DMS114 treated with DMSO at 0.1 percent for 48 hours (cell line): ENCODE results near the gene DCLRE1C.
"Not testable (repeated sequence)": the region's sequence is repeated elsewhere in the genome, so short reads cannot be mapped to it uniquely, and the experiment has no call there.

Experiments
- DNase-seq: peaks from one replicate; lab custom pipeline; 2025; ENCODE audit not compliant: unreplicated experiment; lab: John Stamatoyannopoulos, UW

The DCLRE1C gene

GRCh38 chr10:14954001-14954770, at the start of gene DCLRE1C:
Gene DCLRE1C, minus strand, starts transcription at chr10:14954096. Its CDS starts 86 bp downstream, at chr10:14954010.
- DNase-seq = peak; percentile 77

DNA sequence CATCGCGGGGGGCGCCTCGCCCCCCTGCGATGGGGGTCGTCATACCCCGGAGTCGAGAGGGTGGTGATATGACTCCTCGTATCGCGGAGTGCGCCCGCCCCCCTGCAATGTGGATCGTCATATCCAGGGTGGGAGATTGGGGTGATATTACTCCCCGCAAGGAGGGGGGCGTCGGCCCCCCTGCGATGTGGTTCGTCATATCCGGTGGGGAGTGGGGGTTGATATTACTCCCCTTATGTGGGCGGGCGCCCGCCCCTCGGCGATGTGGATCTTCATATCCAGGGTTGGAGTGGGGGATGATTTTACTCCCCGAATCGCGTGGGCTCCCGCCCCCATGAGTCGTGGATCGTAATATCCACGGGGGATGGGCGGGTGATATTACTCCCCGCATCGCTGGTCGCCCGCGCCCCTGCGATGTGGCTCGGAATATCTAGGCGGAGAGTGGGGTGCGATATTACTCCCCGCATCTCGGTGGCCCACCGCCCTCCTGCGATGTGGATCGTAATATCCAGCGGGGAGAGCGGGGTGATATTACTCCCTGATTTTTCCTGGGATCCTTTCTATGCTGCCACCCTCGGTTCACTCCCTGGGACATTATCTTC, 42.2 kb upstream of the DCLRE1C start:
- DNase-seq = no peak

- not testable (repeated sequence) for DNase-seq
These were observed 39.9 kb upstream of the DCLRE1C start for GRCh38 chr10:14993500-14994455.

- DNase-seq = not testable (repeated sequence)
These were observed 38.4 kb upstream of the DCLRE1C start for GRCh38 chr10:14992336-14992735.

- DNase-seq = not testable (repeated sequence)
These were observed 37.3 kb upstream of the DCLRE1C start for GRCh38 chr10:14991035-14991749.

GRCh38 chr10:14989552-14989951, 35.7 kb upstream of the DCLRE1C start:
- not testable (repeated sequence) for DNase-seq

- no peak for DNase-seq
These were observed 28.8 kb upstream of the DCLRE1C start for GRCh38 chr10:14982744-14983143.

- no peak for DNase-seq
These were observed 21.9 kb upstream of the DCLRE1C start for GRCh38 chr10:14975672-14976273.

- DNase-seq = not testable (repeated sequence)
These were observed 20.5 kb upstream of the DCLRE1C start for GRCh38 chr10:14974153-14974998.

GRCh38 chr10:14971867-14972448, 18.1 kb upstream of the DCLRE1C start:
- DNase-seq = no peak

- no peak for DNase-seq
These were observed 14.0 kb upstream of the DCLRE1C start for GRCh38 chr10:14967897-14968296.

GRCh38 chr10:14959221-14960057, 5.5 kb upstream of the DCLRE1C start, which contains the start of gene MEIG1:
Gene MEIG1, plus strand, starts transcription at chr10:14959388. Its CDS starts 7,081 bp downstream, at chr10:14966469.
- peak; percentile 92 for DNase-seq

DNA sequence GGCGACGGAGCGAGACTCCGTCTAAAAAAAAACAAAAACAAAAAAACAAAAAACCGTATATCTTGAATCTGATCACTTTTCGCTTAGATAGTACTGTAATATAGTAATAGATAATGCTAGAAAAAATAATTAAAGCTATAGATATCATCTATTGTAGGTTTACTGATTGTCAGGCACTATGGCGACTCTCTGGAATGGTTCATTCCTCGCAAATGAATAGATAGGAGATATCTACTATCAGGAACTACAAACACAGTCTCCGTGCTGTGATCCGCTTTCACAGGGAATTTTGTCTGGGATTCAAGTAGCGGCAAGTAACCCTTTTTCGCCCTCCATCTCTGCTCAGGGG, 5.0 kb upstream of the DCLRE1C start:
- no peak for DNase-seq

GRCh38 chr10:14954934-14955333, 1.0 kb upstream of the DCLRE1C start:
- DNase-seq = no peak

GRCh38 chr10:14953424-14954000, 384 bp downstream of the DCLRE1C start:
- peak; percentile 45 for DNase-seq

- no peak for DNase-seq
These were observed 959 bp downstream of the DCLRE1C start for GRCh38 chr10:14952851-14953423.

- DNase-seq = no peak
These were observed 4.6 kb downstream of the DCLRE1C start for GRCh38 chr10:14949291-14949690.
